D341Med (cell line): ENCODE results near the gene RIN2.
"Not testable (repeated sequence)": the region's sequence is repeated elsewhere in the genome, so short reads cannot be mapped to it uniquely, and the experiment has no call there.

Source experiments
- DNase-seq: peaks from one replicate; pipeline ENCODE4 v3.0.0; 2012; ENCODE audit warnings: low spot score

The RIN2 gene

DNA sequence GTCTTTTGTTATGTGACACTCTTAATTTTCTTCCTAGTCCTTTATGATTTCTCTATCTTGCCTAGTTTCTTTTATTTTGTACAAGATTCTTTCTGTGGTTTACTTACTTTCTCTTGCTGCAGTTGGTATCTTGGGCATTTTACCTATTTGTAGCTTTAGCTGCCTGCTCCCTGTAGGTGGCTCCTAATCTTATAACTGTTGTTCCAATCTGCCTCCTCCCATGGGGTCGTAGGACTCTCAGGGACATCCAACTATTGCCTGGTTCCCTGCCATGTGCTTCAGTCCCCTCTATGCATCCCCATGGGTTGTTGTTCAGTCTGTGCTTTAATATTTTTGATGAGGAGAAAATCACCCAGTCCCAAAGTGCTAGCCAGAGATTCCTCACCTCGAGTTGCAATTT is 31.4 kb downstream of the RIN2 start:
- DNase-seq = no peak

- no peak for DNase-seq
These were observed 33.8 kb downstream of the RIN2 start for GRCh38 chr20:19791887-19792286.

GRCh38 chr20:19793716-19794115 is 35.7 kb downstream of the RIN2 start:
- no peak for DNase-seq

GRCh38 chr20:19794941-19795340 is 36.9 kb downstream of the RIN2 start:
- DNase-seq = no peak

GRCh38 chr20:19799325-19799724 is 41.3 kb downstream of the RIN2 start:
- DNase-seq = no peak

GRCh38 chr20:19802099-19802491 is 44.0 kb downstream of the RIN2 start:
- DNase-seq = no peak

- peak; percentile 50 for DNase-seq
These were observed 44.6 kb downstream of the RIN2 start for GRCh38 chr20:19802492-19803158.

DNA sequence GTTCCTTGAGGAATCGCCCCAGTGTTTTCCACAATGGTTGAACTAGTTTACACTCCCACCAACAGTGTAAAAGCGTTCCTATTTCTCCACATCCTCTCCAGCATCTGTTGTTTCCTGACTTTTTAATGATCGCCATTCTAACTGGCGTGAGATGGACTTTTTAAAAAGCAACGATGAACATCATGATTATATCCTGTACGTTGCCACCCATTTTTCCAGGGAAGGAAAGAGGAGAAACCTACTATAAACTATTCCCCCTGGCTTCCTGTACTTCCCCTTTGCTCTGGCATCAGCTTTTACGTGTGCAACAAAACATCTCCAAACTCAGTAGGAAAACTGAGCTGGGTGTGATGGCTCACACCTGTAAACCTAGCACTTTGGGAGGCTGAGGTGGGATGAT is 48.2 kb downstream of the RIN2 start:
- DNase-seq = not testable (repeated sequence)

GRCh38 chr20:19806806-19807190 is 48.7 kb downstream of the RIN2 start:
- DNase-seq = no peak

DNA sequence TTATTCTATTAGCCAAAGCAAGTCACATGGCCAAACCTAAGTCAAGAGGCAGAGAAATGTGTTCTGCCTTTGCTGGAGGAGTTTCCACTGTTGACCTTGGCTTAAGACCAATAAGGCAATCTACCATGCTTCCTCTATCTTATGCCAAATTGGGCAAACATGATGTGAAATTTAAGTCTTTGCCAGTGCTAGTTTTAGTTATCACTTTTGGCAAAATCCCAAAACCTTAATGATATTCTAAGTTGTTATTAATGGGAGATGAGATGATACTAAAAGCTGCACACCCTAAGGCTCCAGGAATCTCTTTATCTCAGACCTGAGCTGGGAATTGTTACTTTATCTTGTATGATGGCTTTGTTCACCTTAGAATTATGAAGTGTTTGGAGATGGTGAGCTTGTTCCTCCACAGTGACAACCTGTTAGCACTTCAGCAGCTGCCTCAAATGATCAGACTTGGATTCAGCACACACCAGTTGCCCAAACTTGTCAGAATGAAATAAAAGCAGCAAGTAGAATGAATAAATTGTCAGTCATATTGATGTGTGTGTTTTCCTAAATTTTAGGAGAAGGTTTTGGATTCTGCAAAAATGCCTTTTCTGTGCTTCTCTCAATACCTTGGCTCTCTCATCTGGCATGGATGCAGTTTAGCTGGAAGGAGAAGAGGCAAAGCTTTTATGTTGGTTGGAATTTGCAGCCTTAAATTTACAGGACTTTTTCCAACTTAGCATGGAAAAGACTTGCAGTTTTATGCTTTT is 49.3 kb downstream of the RIN2 start:
- DNase-seq = no peak
